Nucleus accumbens (tissue), 56 donors: ENCODE results near the gene TUBB1.

Source experiments
- DNase-seq, 56 donors: peaks; one replicate each; lab custom pipeline; 2025; lab: John Stamatoyannopoulos, UW

TUBB1 gene

DNA sequence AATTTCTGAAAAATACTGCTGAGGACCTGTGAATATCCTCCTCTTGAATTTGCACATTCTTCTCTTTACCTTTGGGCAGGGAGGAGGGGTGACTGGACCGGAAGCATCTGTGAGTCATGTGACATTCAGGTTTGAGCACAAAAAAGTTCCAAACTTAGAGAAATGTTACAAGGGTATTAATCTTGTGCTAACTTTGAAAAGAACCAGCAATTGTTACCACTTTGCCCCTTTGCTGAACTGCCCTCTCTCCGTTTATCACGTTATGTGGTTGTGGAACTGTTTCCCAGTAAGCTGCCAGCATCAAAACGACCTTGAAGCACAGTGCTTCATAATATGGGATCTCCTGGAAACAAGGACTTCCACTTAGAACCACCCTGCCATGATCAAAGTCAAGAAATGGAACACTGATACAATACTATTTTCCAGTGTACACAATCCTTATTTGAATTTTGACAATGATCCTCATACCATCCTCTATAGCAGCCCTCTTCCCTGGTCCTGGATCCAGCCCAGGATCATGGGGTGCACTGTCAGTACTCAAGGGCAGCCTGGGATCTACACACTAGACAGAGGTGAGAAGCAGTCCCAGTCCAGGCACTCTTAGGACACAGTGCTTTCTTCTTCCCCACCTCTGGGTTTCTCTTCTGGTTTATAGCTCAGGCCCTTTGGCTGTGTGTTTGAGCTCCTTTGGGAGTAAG, 2.3 kb upstream of the TUBB1 start:
- no peak for DNase-seq

DNA sequence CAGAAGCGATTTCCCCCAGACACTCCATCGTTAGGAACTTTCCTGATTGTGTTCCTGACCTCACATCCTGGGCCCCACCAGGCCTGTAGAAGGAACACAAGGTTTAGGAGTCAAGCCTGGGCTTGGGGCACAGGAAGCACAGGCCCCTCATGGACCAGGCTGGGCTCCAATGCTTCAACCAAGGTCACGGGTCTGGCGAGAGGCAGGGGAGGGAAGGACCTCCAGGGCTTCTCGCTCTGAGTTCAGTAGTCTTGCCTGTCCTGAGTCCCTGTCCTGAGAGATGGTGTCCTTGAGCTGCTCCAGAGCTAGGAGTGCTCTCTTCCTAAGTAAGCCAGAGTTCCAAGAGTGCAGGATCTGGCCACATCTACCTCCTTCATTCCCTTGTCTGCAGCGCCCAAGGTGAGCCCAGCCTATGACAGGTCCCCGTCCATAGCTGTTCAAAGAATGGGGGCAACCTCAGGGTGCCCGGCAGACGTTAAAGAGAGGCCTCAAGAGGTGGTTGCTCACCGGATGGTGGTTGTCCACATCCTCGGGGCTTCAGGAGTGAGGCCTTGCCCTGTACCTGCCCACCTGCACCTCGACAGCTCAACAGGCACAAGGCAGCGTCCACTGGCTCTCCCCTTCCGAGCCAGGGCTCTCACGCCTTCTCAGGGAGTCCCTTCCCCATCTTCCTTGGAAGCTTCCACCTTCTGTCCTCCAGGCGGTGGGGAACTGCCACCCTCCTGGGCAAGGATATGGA, 1.6 kb upstream of the TUBB1 start:
- no peak for DNase-seq

- DNase-seq: no peak
Measured at GRCh38 chr20:59018817-59019216, 412 bp upstream of the TUBB1 start.

GRCh38 chr20:59020938-59021551, 1.8 kb downstream of the TUBB1 start:
- no peak for DNase-seq

DNA sequence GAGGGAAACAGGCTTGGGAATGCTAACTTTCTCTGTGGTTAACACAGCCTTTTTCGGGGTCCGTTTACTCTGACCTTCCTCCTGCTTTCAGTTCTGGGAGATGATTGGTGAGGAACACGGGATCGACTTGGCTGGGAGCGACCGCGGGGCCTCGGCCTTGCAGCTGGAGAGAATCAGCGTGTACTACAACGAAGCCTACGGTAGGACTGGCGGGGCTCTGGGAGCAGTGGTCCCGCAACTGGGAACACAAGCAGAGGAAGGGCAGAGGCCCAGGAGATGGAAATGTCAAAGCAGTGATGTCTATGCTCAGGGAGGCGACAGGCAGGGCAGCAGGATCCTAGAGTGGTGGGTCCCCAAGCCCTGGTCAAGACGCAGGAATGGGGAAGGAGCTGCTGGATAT, 3.5 kb downstream of the TUBB1 start:
- no peak for DNase-seq

DNA sequence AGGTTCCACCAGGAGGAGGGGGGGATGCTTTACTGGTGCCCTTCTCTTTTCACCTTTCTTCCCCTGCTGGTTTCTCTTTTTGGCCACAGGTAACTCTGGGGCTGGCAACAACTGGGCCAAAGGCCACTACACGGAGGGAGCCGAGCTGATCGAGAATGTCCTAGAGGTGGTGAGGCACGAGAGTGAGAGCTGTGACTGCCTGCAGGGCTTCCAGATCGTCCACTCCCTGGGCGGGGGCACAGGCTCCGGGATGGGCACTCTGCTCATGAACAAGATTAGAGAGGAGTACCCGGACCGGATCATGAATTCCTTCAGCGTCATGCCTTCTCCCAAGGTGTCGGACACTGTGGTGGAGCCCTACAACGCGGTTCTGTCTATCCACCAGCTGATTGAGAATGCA, 4.4 kb downstream of the TUBB1 start:
- no peak for DNase-seq

DNA sequence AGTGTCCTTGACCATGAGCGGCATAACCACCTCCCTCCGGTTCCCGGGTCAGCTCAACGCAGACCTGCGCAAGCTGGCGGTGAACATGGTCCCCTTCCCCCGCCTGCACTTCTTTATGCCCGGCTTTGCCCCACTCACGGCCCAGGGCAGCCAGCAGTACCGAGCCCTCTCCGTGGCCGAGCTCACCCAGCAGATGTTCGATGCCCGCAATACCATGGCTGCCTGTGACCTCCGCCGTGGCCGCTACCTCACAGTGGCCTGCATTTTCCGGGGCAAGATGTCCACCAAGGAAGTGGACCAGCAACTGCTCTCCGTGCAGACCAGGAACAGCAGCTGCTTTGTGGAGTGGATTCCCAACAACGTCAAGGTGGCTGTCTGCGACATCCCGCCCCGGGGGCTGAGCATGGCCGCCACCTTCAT, 4.9 kb downstream of the TUBB1 start:
- no peak for DNase-seq

DNA sequence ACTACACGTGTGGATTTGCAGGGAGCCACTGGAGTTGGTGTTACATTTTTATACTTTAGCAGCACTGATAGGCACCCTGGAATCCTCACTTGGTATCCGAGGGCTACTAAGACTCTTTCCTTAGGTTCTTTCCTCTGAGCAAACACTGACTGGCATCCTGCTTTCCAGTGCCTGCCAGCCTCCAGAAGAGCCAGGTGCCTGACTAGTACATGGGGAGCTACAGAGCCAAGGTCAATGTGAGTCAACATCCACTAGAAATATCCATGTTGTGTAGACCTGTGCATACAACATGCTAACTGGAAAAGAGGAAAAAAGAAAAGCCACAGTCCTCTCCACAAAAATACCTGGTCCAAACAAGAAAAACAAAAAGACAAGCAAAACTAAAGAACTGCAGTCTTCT, 5.9 kb downstream of the TUBB1 start:
- DNase-seq: no peak

DNA sequence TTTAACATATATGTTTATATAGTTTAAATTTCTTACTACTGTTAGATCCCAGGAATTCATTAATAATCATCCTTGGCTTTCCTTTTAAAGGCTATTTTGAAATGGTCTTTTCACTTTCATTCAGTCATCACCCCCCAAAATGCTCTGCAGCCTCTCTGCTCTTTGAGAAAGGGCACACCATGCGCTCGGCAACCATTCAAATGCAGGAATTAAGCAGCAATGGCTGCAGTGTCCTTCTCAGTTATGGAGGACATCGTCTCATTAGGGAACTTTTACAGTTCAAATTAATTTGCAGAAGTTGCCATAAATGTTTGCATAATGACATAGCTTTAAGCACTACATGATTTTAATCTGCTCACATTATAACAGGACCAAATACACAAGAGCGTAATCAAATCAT, 6.3 kb downstream of the TUBB1 start:
- DNase-seq: no peak

DNA sequence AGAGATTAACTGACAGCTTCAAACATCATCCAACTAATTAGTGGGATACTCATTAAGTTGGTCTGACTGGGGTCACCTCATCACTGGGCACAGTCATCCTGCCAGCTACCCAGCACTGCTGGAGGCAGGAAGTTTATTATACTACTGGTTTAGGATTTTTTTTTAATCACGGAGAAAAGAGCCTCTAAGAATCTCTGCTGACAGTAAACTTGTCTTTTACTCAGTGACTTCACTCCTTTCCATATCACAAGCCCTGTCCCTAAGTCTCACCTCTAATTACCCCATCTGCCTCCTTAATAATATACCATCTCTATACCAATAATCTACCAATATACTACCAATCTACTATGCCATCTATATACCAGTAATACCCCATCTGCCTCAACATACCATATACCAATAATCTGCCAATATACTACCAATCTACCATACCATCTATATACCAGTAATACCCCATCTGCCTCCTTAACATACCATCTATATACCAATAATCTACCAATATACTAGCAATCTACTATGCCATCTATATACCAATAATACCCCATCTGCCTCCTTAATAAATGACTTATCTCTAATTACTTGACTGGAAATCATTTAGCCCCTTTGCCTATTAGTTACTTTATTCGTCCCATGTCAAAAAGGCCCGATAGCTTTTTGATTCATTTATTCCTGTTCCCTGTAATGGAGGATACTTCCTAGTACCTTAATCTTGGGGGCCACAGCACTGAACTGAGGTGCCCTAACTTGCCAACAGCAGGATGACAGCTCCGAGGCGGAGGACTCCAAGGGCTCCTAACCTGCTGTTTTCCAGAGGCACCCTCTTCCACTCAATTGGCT, 7.9 kb downstream of the TUBB1 start:
- DNase-seq: no peak

- DNase-seq: no peak
Measured at GRCh38 chr20:59027741-59028320, 8.6 kb downstream of the TUBB1 start.

DNA sequence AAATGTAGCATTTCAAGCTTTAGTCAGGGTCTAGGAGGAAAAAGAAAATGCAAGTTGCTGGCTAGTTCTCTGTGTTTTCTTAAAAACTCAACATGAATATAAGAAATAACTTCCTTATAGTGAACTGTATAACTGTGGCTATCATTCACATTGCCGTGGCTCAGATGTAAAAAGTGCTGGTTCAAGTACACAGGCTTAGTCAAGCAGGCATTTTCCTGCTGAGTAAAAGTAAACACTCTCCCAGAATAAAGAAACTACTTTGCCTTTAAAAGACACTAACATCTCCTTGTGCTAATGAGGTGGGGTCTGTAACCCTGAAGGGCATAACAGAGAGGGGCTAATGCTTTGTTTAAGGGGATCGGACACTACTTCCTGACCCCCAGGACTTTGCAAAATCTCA, 9.6 kb downstream of the TUBB1 start:
- no peak for DNase-seq

DNA sequence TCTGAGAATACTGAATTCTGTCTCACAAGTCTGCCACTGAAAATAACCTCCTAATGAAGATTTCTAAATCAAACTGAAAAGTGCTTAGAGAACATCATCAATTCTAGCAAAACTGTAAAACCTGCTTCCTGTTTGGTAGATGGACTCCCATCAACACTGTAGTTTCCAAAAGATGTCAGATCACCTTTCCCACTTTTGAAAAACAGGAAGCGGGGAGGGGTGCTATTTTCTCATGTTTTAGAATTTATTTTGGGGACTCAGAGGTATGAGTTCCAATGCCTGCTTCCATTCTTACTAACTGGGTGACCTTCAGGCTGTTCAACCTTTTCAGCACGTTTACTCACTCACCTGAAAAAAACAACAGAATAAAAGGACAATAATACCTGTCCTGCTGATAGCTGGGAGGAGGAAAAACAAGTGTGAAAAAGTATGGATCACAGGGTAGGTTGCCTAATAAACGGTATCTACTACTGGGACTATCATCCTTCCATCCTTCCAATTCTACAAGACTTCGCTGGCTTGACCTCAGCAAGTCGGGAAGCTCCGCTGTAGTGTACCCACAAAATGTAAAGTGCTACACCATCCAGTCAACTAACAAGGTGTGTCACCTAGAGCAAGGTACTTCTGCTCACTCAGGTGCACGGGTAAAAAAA, 11.8 kb downstream of the TUBB1 start:
- no peak for DNase-seq

DNA sequence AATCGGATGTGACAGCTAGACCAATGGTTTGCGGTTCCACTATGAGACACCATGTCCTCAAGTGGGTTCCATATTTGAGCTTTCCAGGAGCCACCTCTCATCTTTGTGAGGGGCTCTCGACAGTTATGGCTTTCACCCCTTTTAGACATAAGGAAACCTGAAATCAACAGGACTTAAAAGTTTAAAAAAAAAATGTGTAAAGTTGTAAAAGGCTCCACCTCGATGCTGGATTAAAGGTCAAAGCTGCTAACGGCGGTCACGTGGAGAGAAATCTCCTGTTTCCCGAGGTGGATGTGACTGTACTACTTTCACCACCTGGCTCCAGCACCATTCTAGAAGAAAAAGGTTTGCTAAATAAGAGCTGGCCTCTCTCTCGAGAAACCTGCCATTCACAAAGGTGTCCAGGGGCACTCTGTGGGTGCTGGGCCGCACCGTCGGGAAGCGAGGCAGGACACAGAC, 12.4 kb downstream of the TUBB1 start:
- DNase-seq: peak in 1 of 56 donors; percentile 59

GRCh38 chr20:59032023-59032712, 12.9 kb downstream of the TUBB1 start, which contains the start of gene ATP5F1E:
TSS of gene ATP5F1E (minus strand) at chr20:59032335. CDS start at chr20:59032251, 84 bp downstream.
- peak; percentile 51 to 98 (median 93) for DNase-seq

DNA sequence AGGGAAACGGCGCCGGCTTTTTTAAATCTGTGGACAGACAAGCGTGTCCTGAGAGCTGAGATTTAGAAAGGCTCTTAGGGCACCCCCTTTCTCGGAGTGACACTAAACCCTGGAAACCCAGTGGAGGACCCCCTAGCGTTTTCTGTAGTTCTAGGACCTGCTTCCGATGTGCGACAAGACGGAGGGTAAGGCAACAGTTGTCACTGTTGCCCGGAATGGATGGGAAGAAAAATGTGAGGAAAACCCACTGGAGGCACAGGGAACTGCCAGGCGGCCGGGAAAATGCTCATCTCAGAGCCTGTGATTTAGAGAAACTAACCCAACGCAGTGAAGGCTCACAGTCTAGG, 13.5 kb downstream of the TUBB1 start:
- peak in 2 of 56 donors; percentile 52 to 53 for DNase-seq

GRCh38 chr20:59033093-59033492, 13.9 kb downstream of the TUBB1 start:
- no peak for DNase-seq

DNA sequence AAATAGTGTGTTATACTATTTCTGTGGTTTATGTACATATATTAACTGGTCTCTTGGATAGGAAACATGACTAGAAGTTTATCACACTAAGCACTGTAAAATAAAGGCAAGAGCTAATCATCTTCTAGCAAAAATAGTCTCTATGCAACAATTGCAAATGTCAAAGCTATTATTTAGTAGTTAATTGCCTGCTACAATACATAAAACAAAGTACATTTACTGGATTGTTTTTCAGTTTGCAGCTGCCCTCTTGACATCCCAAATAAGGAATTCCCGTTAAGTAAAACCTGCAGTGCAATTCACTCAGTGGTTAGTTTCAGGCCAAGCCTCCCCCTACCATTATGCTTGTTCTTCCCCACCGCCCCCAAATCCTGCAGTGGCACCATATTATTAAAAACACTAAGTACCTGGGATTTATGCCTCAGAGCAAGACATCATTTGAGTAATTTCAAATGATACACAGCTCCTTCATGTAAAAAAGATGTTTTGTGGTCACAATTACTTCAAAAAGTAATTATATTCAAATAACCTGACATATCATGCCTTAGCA, 14.5 kb downstream of the TUBB1 start:
- DNase-seq: no peak

- DNase-seq: no peak
Measured at GRCh38 chr20:59035381-59035780, 16.2 kb downstream of the TUBB1 start.
